Stomach (tissue), 4 donors: ENCODE results near the gene CARD6.

Source experiments
- CTCF ChIP-seq, 7 experiments: fragments of 450-650 bp in 4 of 7; fragments of 200-600 bp in 3 of 7; sonication (generic) in 3 of 7; IDR thresholded peaks; one replicate each; pipeline ENCODE4 v1.5.1; 2016 to 2019; ENCODE audit warnings: antibody characterized with exemption in 7 of 7, control low read depth in 2 of 7, mild to moderate bottlenecking in 1 of 7
- POLR2A ChIP-seq, 4 donors: fragments of 450-650 bp; IDR thresholded peaks; one replicate each; pipeline ENCODE4 v1.6.1; 2016; ENCODE audit warnings: antibody characterized with exemption in 4 of 4, control low read depth in 2 of 4, mild to moderate bottlenecking in 1 of 4, moderate library complexity in 1 of 4

DNA sequence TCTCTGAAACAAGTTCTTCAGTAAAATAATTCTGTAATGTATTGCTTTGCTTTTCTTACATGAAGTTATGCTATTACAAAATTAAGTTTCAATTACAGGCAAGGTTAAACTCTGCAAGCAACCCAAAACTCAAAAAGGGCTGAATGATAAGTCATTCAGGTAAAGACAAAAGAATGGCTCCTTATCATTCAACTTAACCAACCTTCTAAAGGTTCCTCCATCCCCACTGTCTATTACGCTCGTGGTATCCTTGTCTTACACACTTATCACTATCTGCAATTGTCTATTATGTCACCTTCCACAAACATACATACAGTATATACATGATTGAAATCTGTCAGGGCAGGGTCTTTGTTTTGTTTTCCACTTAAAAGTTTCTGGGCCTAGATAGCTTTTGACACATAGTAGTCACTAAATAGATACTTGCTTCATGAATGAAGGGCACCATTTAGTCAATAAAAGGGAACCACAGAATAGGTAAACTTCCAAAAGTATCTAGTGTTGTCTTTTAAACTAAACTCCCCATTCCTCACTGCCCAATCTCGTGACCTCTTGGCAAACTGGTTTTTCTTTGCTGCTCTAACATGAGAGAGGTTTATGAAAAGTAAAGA, 13.0 kb upstream of the CARD6 start:
- no peak for TF ChIP-seq CTCF (IDR thresholded peaks at IDR 0.05)
- TF ChIP-seq POLR2A (IDR thresholded peaks at IDR 0.05) = no peak
